ENCODE results near the gene MAP1S. TPM values are rescaled to one million over a fixed set of nuclear protein-coding genes. Genes with fewer than 3 reads are reported as not detected.

Gene MAP1S
- total and polyA plus RNA-seq, 2 of the 8 experiments (the other 6 are each of a cell fraction or from before 2014, with no cell fraction given), result 66.7 to 115 TPM

DNA sequence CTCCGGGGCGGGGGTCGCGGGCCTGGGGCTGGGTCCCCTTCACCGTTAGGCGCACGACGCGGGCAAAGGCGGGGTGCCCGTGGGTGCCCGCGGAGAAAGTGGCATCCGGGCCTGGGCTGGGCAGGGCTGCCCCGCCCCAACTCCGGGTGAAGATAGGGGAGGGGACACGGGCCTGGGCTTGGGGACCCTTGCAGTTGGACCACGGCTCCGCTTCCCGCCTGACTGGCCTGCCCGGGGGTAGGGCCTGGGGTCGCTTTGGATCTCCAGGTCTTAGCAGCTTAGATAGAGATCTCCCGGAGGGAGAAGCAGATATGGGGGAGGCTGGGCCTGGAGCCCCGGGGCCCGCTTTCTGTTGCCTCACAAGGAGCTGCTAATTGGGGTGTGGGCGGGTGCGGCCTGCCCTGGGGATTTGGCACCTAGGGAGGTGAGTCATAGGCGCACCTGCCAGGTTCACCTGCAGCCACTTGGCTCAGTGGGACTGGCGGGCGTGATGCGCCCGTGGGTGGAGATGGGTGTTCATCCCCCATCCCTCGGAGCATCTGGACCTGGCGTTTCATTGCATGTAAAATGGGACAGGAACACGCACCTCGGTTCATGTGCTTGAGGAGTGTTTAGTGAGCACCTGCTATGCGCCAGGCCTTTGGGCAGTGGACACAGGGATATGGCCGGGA, 585 bp downstream of the MAP1S start:
- Histone ChIP-seq H3K9ac (replicated peaks in 1 of 4; ENCODE audit: extremely low read depth in 1 of 4, low read depth in 3 of 4, low read length in 3 of 4) (peak overlapping the region; percentile 56 to 84 (median 64); a peak in 6 of 7 replicates), H3K79me2 (ENCODE audit: control insufficient read depth in 1 of 2, insufficient read depth in 2 of 2, low read length in 2 of 2) (peaks cover 17 to 32% of the 10 kb centered on the region in 2 experiments), H3K27ac (ENCODE audit: low read depth, low read length) (no peak overlapping the region), H4K5ac (ENCODE audit: insufficient read length, low read depth, low read length) (no peak overlapping the region), H2BK20ac (ENCODE audit: low read length) (no peak overlapping the region), H3K4me2 (ENCODE audit: insufficient read depth in 1 of 2, low read depth in 2 of 2, low read length in 2 of 2) (peak overlapping the region; percentile 89 to 99), H3K4me1 (replicated peaks in 1 of 4; ENCODE audit: control insufficient read depth in 3 of 4, insufficient read depth in 4 of 4, low read length in 3 of 4) (peaks cover 4 to 13% (median 6%) of the 10 kb centered on the region in 4 experiments), H3K27me3 (replicated peaks in 1 of 4; ENCODE audit: control insufficient read depth in 3 of 4, extremely low read depth in 1 of 4, insufficient read depth in 3 of 4, low read length in 3 of 4) (no peaks in the 10 kb centered on the region), H3K14ac (ENCODE audit: insufficient read length) (no peak overlapping the region), H2AFZ (ENCODE audit: low read length) (no peak overlapping the region), H3K36me3 (ENCODE audit: control insufficient read depth in 2 of 4, insufficient read depth in 4 of 4, low read length in 3 of 4) (peaks cover 2 to 13% (median 5%) of the 10 kb centered on the region in 4 experiments; a peak in 6 of 8 replicates), H3K79me1 (ENCODE audit: low read depth, low read length) (peaks cover 12% of the 10 kb centered on the region; the same call in 1 of the 2 replicates), H4K20me1 (replicated peaks in 1 of 2; ENCODE audit: control insufficient read depth in 1 of 2, insufficient read depth in 2 of 2, low read length in 2 of 2) (peaks cover 11 to 24% of the 10 kb centered on the region in 2 experiments), H3K56ac (replicated peaks; ENCODE audit: insufficient read length, low read depth, low read length) (no peak overlapping the region), H4K8ac (ENCODE audit: extremely low read depth, insufficient read depth, low read length) (peak overlapping the region; percentile 60; the same call in 1 of the 2 replicates), H3K9me3 (ENCODE audit: insufficient read depth in 2 of 2, low read depth in 1 of 2, low read length in 1 of 2) (no peaks in the 10 kb centered on the region), H2BK120ac (replicated peaks; ENCODE audit: low read depth, low read length) (no peak overlapping the region), H3K18ac (ENCODE audit: extremely low read depth, low read length) (no peak overlapping the region), H3K23me2 (ENCODE audit: low read depth, low read length) (peaks cover 9% of the 10 kb centered on the region; the same call in 1 of the 2 replicates), H4K91ac (replicated peaks; ENCODE audit: insufficient read length, low read length) (no peak overlapping the region), H2BK15ac (ENCODE audit: low read length) (no peak overlapping the region), H3K23ac (ENCODE audit: insufficient read length) (no peak overlapping the region), H2BK5ac (ENCODE audit: low read depth, low read length) (no peak overlapping the region), H2AK5ac (ENCODE audit: low read depth, low read length) (no peak overlapping the region; the same call in 1 of the 2 replicates), H3K4me3 (ENCODE audit: extremely low read depth in 1 of 4, insufficient read depth in 2 of 4, low read depth in 3 of 4, low read length in 4 of 4) (peak overlapping the region; percentile 75 to 100 (median 83)), H2BK12ac (ENCODE audit: low read depth, low read length) (no peak overlapping the region), H3K4ac (replicated peaks; ENCODE audit: insufficient read length, low read depth, low read length) (no peak overlapping the region)
- ChIA-PET POLR2A (ENCODE audit: partially characterized antibody) (interaction anchor here (0.7 to 3.8 kb wide), 11 partner anchors 9 to 139 kb away, joined by 3 to 13 read pairs (median 3); no protein-coding TSS in a partner anchor), CTCF (ENCODE audit: partially characterized antibody) (interaction anchor here (0.9 to 3.6 kb wide), 9 partner anchors 11 to 235 kb away, joined by 3 to 21 read pairs (median 4); partner anchors contain the start of gene RPL18A)
- DNase-seq (ENCODE audit: low read depth in 1 of 2, low spot score in 2 of 2) (no peak), FAIRE-seq (no peak)
- 22% methylated on average over 18 of the region's 38 CpGs; no CpG with 5 or more reads in 1 of the 2 experiments for WGBS, 2 experiments (ENCODE audit: extremely low coverage in 1 of 2, insufficient coverage in 1 of 2, insufficient read length in 1 of 2, insufficient replicate concordance in 2 of 2, low coverage in 1 of 2, low lambda C conversion rate in 2 of 2, missing lambda C conversion rate in 1 of 2)
- TF ChIP-seq, protein P1, sequence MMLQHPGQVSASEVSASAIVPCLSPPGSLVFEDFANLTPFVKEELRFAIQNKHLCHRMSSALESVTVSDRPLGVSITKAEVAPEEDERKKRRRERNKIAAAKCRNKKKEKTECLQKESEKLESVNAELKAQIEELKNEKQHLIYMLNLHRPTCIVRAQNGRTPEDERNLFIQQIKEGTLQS (IDR thresholded peaks at IDR 0.05; ENCODE audit: insufficient read depth, low read depth, low read length), result no peak
- TF ChIP-seq SAP30 (IDR thresholded peaks at IDR 0.05; ENCODE audit: insufficient read depth, insufficient replicate concordance, low read length), result peak; percentile 19
